Kidney (tissue), 22 donors: ENCODE data around the gene ZNF337. TPM values are rescaled to one million over a fixed set of nuclear protein-coding genes. Genes with fewer than 3 reads are reported as not detected.

Experiments
- DNase-seq, 5 donors: peaks; one replicate each; pipeline ENCODE4 v3.0.0-alpha.2; 2013 to 2020
- FAIRE-seq: peaks from 2 replicates; lab custom pipeline; 2012; peaks lifted over from hg19 to GRCh38; lab: Jason Lieb, UNC
- H3K27ac ChIP-seq, 2 donors: one replicate each; pipeline ENCODE4 v1.7.0; 2013; ENCODE audit warnings: low read depth in 2 of 2, low read length in 2 of 2, inconsistent platforms in 1 of 2
- H3K27me3 ChIP-seq: one replicate; pipeline ENCODE4 v1.7.1; 2013; ENCODE audit warnings: low read length, inconsistent platforms; ENCODE audit not compliant: control insufficient read depth, insufficient read depth
- H3K36me3 ChIP-seq, 3 donors: one replicate each; pipeline versions ENCODE4 v1.7.0 to v1.7.1; 2013; ENCODE audit warnings: low read length in 3 of 3, control low read depth in 1 of 3, inconsistent platforms in 1 of 3; ENCODE audit not compliant: insufficient read depth in 3 of 3, control insufficient read depth in 2 of 3
- H3K4me1 ChIP-seq, 3 donors: one replicate each; pipeline versions ENCODE4 v1.7.0 to v1.7.1; 2013; ENCODE audit warnings: low read length in 3 of 3, inconsistent platforms in 1 of 3, low read depth in 1 of 3; ENCODE audit not compliant: control insufficient read depth in 2 of 3, insufficient read depth in 2 of 3
- H3K4me3 ChIP-seq, 3 donors: one replicate each; pipeline versions ENCODE4 v1.7.0 to v1.8.1; 2013; ENCODE audit warnings: low read length in 3 of 3, control low read depth in 1 of 3, inconsistent platforms in 1 of 3
- H3K9ac ChIP-seq, 3 donors: one replicate each; pipeline versions ENCODE4 v1.7.0 to v1.7.1; 2013; ENCODE audit warnings: low read length in 3 of 3, control low read depth in 1 of 3, inconsistent platforms in 1 of 3
- H3K9me3 ChIP-seq, 3 donors: one replicate each; pipeline versions ENCODE4 v1.7.0 to v1.7.1; 2013; ENCODE audit warnings: low read length in 3 of 3, control low read depth in 1 of 3, inconsistent platforms in 1 of 3; ENCODE audit not compliant: control insufficient read depth in 2 of 3, insufficient read depth in 1 of 3
- intact Hi-C: fragments of 100-400 bp; cut with DNase I; formaldehyde crosslinking; loops from one replicate; pipeline ENCODE4 v1.11.1; 2022
- long read RNA-seq, 10 donors: library from polyadenylated mRNA in 1 of 10; unstranded in 1 of 10; transcript quantifications; one replicate each; pipeline ENCODE4 v2.0.0 and lab custom pipeline, GENCODE V29; 2021 to 2026
- polyA plus RNA-seq: library from polyadenylated mRNA; stranded (reverse); fragments of 350-450 nt; fragmentation: Illumina TruSeq; extraction: RNeasy Lipid Tissue Mini Kit (QIAGEN cat#74804); gene quantifications from one replicate; pipeline ENCODE4 v1.2.3, GENCODE V29; 2014; ENCODE audit warnings: low read depth, low replicate concordance; ENCODE audit not compliant: insufficient read depth
- total RNA-seq: library from RNA; stranded (reverse); fragmentation: NEBNext Ultra II Directional; extraction: Animal tissue kit (Norgen Biotek cat#: 25700); gene quantifications from one replicate; pipeline ENCODE4 v1.2.1, GENCODE V29; 2021
- TF ChIP-seq, protein P1 (sequence below): IDR thresholded peaks from 3 replicates; pipeline ENCODE4 v1.5.1; 2012; ENCODE audit warnings: mild to moderate bottlenecking, moderate library complexity, borderline replicate concordance; ENCODE audit not compliant: insufficient read depth; ENCODE audit errors: extremely low read depth
- donor health status: control.
- donor health status: control.
- donor health status: control.
- donor health status: control.
- donor health status: control.
- donor health status: DM: yes; HTN: yes; CAD: no.
- donor health status: Normal renal cell carcinoma (clear cell type).

ZNF337 gene
- total RNA-seq = 17.1 TPM
- 9.2 TPM for polyA plus RNA-seq
- long read RNA-seq, donor 1, partial matches to known transcripts = 0 of 4 reads
- long read RNA-seq, donor 1, other reads (novel, unspliced or antisense) = 0 of 4 reads
- long read RNA-seq, donor 2, partial matches to known transcripts = 0 of 5 reads
- long read RNA-seq, donor 2, other reads (novel, unspliced or antisense) = 0 of 5 reads
- long read RNA-seq, donor 3, transcript ZNF337-202 (4 exons, 3,613 nt) = major isoform, 5 of 9 reads
- long read RNA-seq, donor 3, partial matches to known transcripts = 0 of 9 reads
- long read RNA-seq, donor 3, other reads (novel, unspliced or antisense) = 0 of 9 reads
- long read RNA-seq, donor 4, partial matches to known transcripts = 0 of 1 reads
- long read RNA-seq, donor 4, other reads (novel, unspliced or antisense) = 0 of 1 reads
- long read RNA-seq, donor 5, partial matches to known transcripts = 0 of 1 reads
- long read RNA-seq, donor 5, other reads (novel, unspliced or antisense) = 0 of 1 reads
- long read RNA-seq, donor 6, partial matches to known transcripts = 0 of 1 reads
- long read RNA-seq, donor 6, other reads (novel, unspliced or antisense) = 0 of 1 reads
- long read RNA-seq, donor 7, transcript ZNF337-201 (5 exons, 3,205 nt) = major isoform, 7 of 9 reads
- long read RNA-seq, donor 7, partial matches to known transcripts = 0 of 9 reads
- long read RNA-seq, donor 7, other reads (novel, unspliced or antisense) = 1 of 9 reads
- long read RNA-seq, donor 8 = 0 reads
- long read RNA-seq, donor 9, partial matches to known transcripts = 0 of 2 reads
- long read RNA-seq, donor 9, other reads (novel, unspliced or antisense) = 0 of 2 reads
- long read RNA-seq, donor 10, partial matches to known transcripts = 0 of 3 reads
- long read RNA-seq, donor 10, other reads (novel, unspliced or antisense) = 0 of 3 reads

DNA sequence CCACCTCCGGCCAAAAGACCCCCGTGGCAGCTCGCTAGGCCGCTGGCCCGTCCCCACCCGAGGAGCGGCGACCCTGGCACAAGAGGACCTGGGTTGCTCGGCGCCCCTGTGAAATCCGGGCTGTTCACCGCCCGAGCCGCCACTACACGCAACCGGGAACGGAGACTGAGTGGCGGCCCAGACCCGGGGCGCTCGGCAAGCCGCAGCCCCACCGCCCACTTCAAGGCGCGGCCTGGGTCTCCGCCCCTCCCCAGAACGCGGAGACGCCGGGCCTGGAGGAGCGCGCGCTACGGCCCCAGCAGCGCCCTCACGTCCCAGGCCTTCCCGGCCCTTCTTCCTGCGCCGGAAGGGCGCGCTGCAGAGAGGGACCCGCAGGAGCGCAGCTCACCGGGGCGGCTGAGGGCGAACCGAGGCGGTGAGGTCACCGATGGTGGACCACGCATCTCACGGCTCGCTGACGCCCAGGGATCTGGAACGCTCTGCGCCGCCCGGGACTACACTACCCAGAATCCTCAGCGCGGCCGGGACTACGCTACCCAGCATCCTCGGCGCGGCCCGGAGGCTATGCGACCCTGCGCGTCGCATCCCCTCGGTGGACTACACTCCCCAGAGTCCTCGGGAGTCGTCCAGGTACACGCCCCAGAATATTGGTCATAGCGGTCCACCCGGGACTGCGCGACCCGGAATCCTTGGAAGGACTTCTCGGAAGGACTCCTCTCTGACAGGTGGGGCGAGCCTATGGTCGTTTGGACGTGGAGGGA is at the start of gene ZNF337:
Gene ZNF337 (minus strand): TSS at position 483 of the 761 bp plus-strand sequence. CDS start 10,436 bp downstream, outside the sequence.
- intact Hi-C loops = no loop called here
- DNase-seq (peak; percentile 97 to 98 (median 98)), FAIRE-seq (no peak)
- H3K4me1 ChIP-seq = no peaks in the 10 kb centered on the region
- TF ChIP-seq, protein P1, sequence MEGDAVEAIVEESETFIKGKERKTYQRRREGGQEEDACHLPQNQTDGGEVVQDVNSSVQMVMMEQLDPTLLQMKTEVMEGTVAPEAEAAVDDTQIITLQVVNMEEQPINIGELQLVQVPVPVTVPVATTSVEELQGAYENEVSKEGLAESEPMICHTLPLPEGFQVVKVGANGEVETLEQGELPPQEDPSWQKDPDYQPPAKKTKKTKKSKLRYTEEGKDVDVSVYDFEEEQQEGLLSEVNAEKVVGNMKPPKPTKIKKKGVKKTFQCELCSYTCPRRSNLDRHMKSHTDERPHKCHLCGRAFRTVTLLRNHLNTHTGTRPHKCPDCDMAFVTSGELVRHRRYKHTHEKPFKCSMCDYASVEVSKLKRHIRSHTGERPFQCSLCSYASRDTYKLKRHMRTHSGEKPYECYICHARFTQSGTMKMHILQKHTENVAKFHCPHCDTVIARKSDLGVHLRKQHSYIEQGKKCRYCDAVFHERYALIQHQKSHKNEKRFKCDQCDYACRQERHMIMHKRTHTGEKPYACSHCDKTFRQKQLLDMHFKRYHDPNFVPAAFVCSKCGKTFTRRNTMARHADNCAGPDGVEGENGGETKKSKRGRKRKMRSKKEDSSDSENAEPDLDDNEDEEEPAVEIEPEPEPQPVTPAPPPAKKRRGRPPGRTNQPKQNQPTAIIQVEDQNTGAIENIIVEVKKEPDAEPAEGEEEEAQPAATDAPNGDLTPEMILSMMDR = no peak
- H3K9ac ChIP-seq = peak within 1 kb of the TSS; percentile 30 to 87 (median 86)
- no peaks in the 10 kb centered on the region for H3K36me3 ChIP-seq
- H3K9me3 ChIP-seq = peaks cover 0 to 7% (median 0%) of the 10 kb centered on the region in 3 donors
- H3K4me3 ChIP-seq = peak within 1 kb of the TSS; percentile 64 to 97 (median 90)
- no peaks in the 10 kb centered on the region for H3K27me3 ChIP-seq
- peak within 1 kb of the TSS; percentile 87 to 89 for H3K27ac ChIP-seq

DNA sequence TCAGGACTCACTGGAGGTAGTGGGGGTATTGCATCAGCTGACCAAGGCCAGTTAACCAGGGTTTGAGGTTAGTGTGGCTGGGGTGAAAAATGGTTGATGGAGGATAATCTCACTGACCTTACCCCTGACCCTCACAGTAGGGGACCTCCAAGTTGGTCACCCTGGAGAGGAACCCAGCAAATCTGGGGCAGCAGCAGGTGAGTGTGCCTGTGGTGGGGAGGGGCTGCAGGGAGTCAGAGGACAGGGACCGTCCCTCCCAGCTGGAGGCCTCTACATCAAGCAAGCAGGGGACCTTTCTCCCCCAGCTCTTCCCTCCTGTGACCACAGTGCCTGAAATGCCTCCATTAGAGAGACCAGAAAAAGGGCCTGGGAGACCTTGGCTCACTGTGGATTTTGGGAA is 49.1 kb upstream of the ZNF337 start:
- Histone ChIP-seq H3K9ac (no peak overlapping the region), H3K4me3 (no peak overlapping the region), H3K36me3 (no peaks in the 10 kb centered on the region), H3K27ac (no peak overlapping the region), H3K4me1 (no peaks in the 10 kb centered on the region), H3K27me3 (no peaks in the 10 kb centered on the region), H3K9me3 (no peaks in the 10 kb centered on the region)
- intact Hi-C loops = no loop called here
- TF ChIP-seq, protein P1 = no peak
- no peak for FAIRE-seq
- no peak for DNase-seq

DNA sequence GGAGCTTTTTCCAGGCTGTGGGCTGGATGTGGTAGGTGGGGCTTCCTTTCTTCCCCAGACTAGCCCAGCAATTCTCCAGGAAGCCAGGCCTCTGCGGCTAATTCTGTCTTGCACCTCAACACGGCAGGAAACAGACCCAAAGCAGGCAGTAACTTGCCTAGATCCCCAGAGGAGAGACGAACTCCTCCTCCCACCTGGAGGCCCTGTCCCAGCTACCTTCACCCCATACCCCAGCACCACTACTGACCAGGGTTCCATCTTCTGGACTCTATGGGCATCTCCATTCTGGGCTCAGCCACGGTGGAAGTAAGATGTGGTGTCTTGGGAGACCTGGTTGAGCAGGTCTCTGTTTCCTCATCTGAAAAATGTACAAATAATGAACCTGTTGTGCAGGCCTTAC is 48.4 kb upstream of the ZNF337 start:
- H3K9me3 ChIP-seq = no peaks in the 10 kb centered on the region
- FAIRE-seq = no peak

More for the DNA sequence above, 48.4 kb upstream of the ZNF337 start:
- TF ChIP-seq, protein P1 = no peak
- intact Hi-C loops = no loop called here
- no peak for DNase-seq
- Histone ChIP-seq H3K9ac (no peak overlapping the region), H3K27me3 (no peaks in the 10 kb centered on the region), H3K27ac (no peak overlapping the region), H3K36me3 (no peaks in the 10 kb centered on the region), H3K4me3 (no peak overlapping the region), H3K4me1 (no peaks in the 10 kb centered on the region)
